SK-N-MC (cell line): ENCODE data around the gene ANKRD44.

ENCODE experiments used
- EZH2 ChIP-seq: fragments of 200-600 bp; sonication (generic); IDR thresholded peaks from one replicate; pipeline ENCODE4 v1.6.1; 2017; ENCODE audit warnings: antibody characterized with exemption
- POLR2AphosphoS5 ChIP-seq: IDR thresholded peaks from 2 replicates; pipeline ENCODE4 v1.6.1; 2012; ENCODE audit warnings: mild to moderate bottlenecking, low read depth, low read length, borderline replicate concordance

DNA sequence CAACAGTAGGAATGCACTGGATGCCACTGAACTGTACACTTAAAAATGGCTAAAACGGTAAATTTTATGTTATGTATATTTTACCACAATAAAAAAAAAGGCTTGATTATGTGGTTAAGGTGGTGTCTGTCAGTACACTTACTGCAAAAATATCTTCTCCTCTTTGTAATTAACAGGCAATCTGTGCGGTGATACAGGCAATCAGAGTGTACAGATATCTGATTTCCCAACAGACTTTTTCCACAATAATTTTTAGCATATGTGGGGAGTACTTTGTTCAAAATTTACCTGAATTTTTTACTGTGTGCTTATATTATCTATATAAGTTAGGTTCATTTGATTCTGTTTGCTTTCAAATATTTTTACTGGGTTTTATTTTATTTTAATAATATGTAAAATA is 209.1 kb downstream of the ANKRD44 start:
- TF ChIP-seq POLR2AphosphoS5 (no peak), EZH2 (no peak)
